H1 (cell line): ENCODE measurements around the gene KIAA1671. TPM values are rescaled to one million over a fixed set of nuclear protein-coding genes. Genes with fewer than 3 reads are reported as not detected.

Experiments
- CTCF ChIA-PET: fragments of 300-600 bp; sonication (Branson Sonifier 250); formaldehyde crosslinking; loops from one replicate; lab custom pipeline; 2021; ENCODE audit not compliant: partially characterized antibody; lab: Charles Lee
- POLR2A ChIA-PET: fragments of 300-600 bp; sonication (Branson Sonifier 250); formaldehyde crosslinking; loops from one replicate; lab custom pipeline; 2021; ENCODE audit warnings: inconsistent platforms; ENCODE audit not compliant: partially characterized antibody; lab: Charles Lee
- DNase-seq, 2 experiments: peaks; one replicate each; pipeline versions ENCODE4 v3.0.0 to v3.0.0-alpha.2; 2010 to 2022; ENCODE audit warnings: low spot score in 2 of 2, low read depth in 1 of 2, mixed read lengths in 1 of 2
- FAIRE-seq: peaks from 2 replicates; lab custom pipeline; 2011; peaks lifted over from hg19 to GRCh38; lab: Jason Lieb, UNC
- H2AFZ ChIP-seq: 2 replicates; pipeline ENCODE4 v1.8.1; 2012; ENCODE audit warnings: low read length, inconsistent platforms
- H2AK5ac ChIP-seq: 2 replicates; pipeline ENCODE4 v1.6.1; 2013; ENCODE audit warnings: low read depth, low read length
- H2BK120ac ChIP-seq: replicated peaks from 2 replicates; pipeline ENCODE3; 2013; ENCODE audit warnings: low read depth, low read length, inconsistent platforms
- H2BK12ac ChIP-seq: 2 replicates; pipeline ENCODE4 v1.6.1; 2013; ENCODE audit warnings: low read depth, low read length
- H2BK15ac ChIP-seq: 2 replicates; pipeline ENCODE4 v1.6.1; 2013; ENCODE audit warnings: low read length
- H2BK20ac ChIP-seq: 2 replicates; pipeline ENCODE4 v1.6.1; 2013; ENCODE audit warnings: low read length
- H2BK5ac ChIP-seq: 2 replicates; pipeline ENCODE4 v1.6.1; 2013; ENCODE audit warnings: low read depth, low read length
- H3K14ac ChIP-seq: 2 replicates; pipeline ENCODE4 v1.6.1; 2013; ENCODE audit warnings: inconsistent platforms; ENCODE audit not compliant: insufficient read length
- H3K18ac ChIP-seq: 2 replicates; pipeline ENCODE4 v1.6.1; 2013; ENCODE audit warnings: low read length; ENCODE audit errors: extremely low read depth
- H3K23ac ChIP-seq: 2 replicates; pipeline ENCODE4 v1.6.1; 2013; ENCODE audit warnings: inconsistent platforms; ENCODE audit not compliant: insufficient read length
- H3K23me2 ChIP-seq: 2 replicates; pipeline ENCODE4 v1.6.1; 2013; ENCODE audit warnings: low read depth, low read length
- H3K27ac ChIP-seq: 2 replicates; pipeline ENCODE4 v1.6.1; 2011; ENCODE audit warnings: low read depth, low read length, inconsistent platforms
- H3K27me3 ChIP-seq, 4 experiments: replicated peaks in 1 of 4; 1 replicate in 1 of 4; 2 replicates in 3 of 4; pipeline versions ENCODE4 v1.6.1 to v1.8.1; 2011 to 2013; ENCODE audit warnings: low read length in 3 of 4, mild to moderate bottlenecking in 3 of 4, inconsistent platforms in 2 of 4, mixed read lengths in 2 of 4, moderate library complexity in 1 of 4; ENCODE audit not compliant: control insufficient read depth in 3 of 4, insufficient read depth in 3 of 4; ENCODE audit errors: extremely low read depth in 1 of 4
- H3K36me3 ChIP-seq, 4 experiments: 2 replicates each; pipeline versions ENCODE4 v1.6.1 to v1.8.1; 2011 to 2013; ENCODE audit warnings: mild to moderate bottlenecking in 4 of 4, low read length in 3 of 4, moderate library complexity in 2 of 4, control low read depth in 1 of 4, inconsistent platforms in 1 of 4; ENCODE audit not compliant: insufficient read depth in 4 of 4, control insufficient read depth in 2 of 4
- H3K4ac ChIP-seq: replicated peaks from 2 replicates; pipeline ENCODE3; 2013; ENCODE audit warnings: low read length, low read depth, mixed read lengths, inconsistent platforms; ENCODE audit not compliant: insufficient read length
- H3K4me1 ChIP-seq, 4 experiments: replicated peaks in 1 of 4; 1 replicate in 1 of 4; 2 replicates in 3 of 4; pipeline versions ENCODE4 v1.6.1 to v1.8.1; 2011 to 2013; ENCODE audit warnings: low read length in 3 of 4, inconsistent platforms in 2 of 4, mixed read lengths in 1 of 4; ENCODE audit not compliant: insufficient read depth in 4 of 4, control insufficient read depth in 3 of 4
- H3K4me2 ChIP-seq, 2 experiments: 2 replicates each; pipeline versions ENCODE4 v1.6.1 to v1.8.1; 2011 to 2013; ENCODE audit warnings: low read depth in 2 of 2, low read length in 2 of 2, control low read depth in 1 of 2, inconsistent platforms in 1 of 2, mild to moderate bottlenecking in 1 of 2; ENCODE audit not compliant: insufficient read depth in 1 of 2
- H3K4me3 ChIP-seq, 4 experiments: fragments of 200-600, 300-600 bp in 1 of 4; sonication (generic), shearing (Covaris generic), sonication (Bioruptor Twin) in 1 of 4; 2 replicates each; pipeline versions ENCODE4 v1.5.1 to v1.8.1; 2011 to 2016; ENCODE audit warnings: low read length in 4 of 4, low read depth in 3 of 4, control low read depth in 2 of 4, inconsistent platforms in 2 of 4, mild to moderate bottlenecking in 2 of 4, mixed read lengths in 1 of 4, moderate library complexity in 1 of 4; ENCODE audit not compliant: insufficient read depth in 2 of 4; ENCODE audit errors: extremely low read depth in 1 of 4
- H3K56ac ChIP-seq: replicated peaks from 2 replicates; pipeline ENCODE3; 2013; ENCODE audit warnings: low read depth, mild to moderate bottlenecking, mixed read lengths, low read length, inconsistent platforms; ENCODE audit not compliant: insufficient read length
- H3K79me1 ChIP-seq: 2 replicates; pipeline ENCODE4 v1.6.1; 2013; ENCODE audit warnings: low read depth, low read length, control low read depth
- H3K79me2 ChIP-seq, 2 experiments: 2 replicates each; pipeline versions ENCODE4 v1.6.1 to v1.8.1; 2012 to 2013; ENCODE audit warnings: low read length in 2 of 2, mild to moderate bottlenecking in 2 of 2, inconsistent platforms in 1 of 2; ENCODE audit not compliant: insufficient read depth in 2 of 2, control insufficient read depth in 1 of 2
- H3K9ac ChIP-seq, 4 experiments: replicated peaks in 1 of 4; 1 replicate in 1 of 4; 2 replicates in 3 of 4; pipeline versions ENCODE4 v1.6.1 to v1.8.1; 2011 to 2013; ENCODE audit warnings: low read depth in 3 of 4, low read length in 3 of 4, control low read depth in 2 of 4, mild to moderate bottlenecking in 2 of 4, moderate library complexity in 2 of 4, inconsistent platforms in 1 of 4; ENCODE audit errors: extremely low read depth in 1 of 4
- H3K9me3 ChIP-seq, 2 experiments: 2 replicates each; pipeline versions ENCODE4 v1.6.1 to v1.8.1; 2012 to 2013; ENCODE audit warnings: mild to moderate bottlenecking in 2 of 2, moderate library complexity in 2 of 2, control low read depth in 1 of 2, inconsistent platforms in 1 of 2, low read depth in 1 of 2, low read length in 1 of 2, mixed read lengths in 1 of 2; ENCODE audit not compliant: insufficient read depth in 2 of 2
- H4K20me1 ChIP-seq, 2 experiments: replicated peaks in 1 of 2; 2 replicates each; pipeline versions ENCODE3 to v1.8.1; 2011 to 2013; ENCODE audit warnings: inconsistent platforms in 2 of 2, low read length in 2 of 2, mild to moderate bottlenecking in 1 of 2; ENCODE audit not compliant: insufficient read depth in 2 of 2, control insufficient read depth in 1 of 2
- H4K5ac ChIP-seq: 2 replicates; pipeline ENCODE4 v1.6.1; 2013; ENCODE audit warnings: low read length, low read depth, mixed read lengths, inconsistent platforms; ENCODE audit not compliant: insufficient read length
- H4K8ac ChIP-seq: 2 replicates; pipeline ENCODE4 v1.8.0; 2013; ENCODE audit warnings: mild to moderate bottlenecking, moderate library complexity, low read length, inconsistent platforms; ENCODE audit not compliant: insufficient read depth; ENCODE audit errors: extremely low read depth
- H4K91ac ChIP-seq: replicated peaks from 2 replicates; pipeline ENCODE3; 2013; ENCODE audit warnings: low read length, mixed read lengths, inconsistent platforms; ENCODE audit not compliant: insufficient read length
- EGR1 ChIP-seq: IDR thresholded peaks from 2 replicates; pipeline ENCODE4 v1.6.1; 2011; ENCODE audit warnings: low read depth, low read length, borderline replicate concordance
- EP300 ChIP-seq, 2 experiments: IDR thresholded peaks; 1 replicate in 1 of 2; 2 replicates in 1 of 2; pipeline ENCODE4 v1.6.1; 2011 to 2012; ENCODE audit warnings: low read depth in 2 of 2, low read length in 2 of 2, mild to moderate bottlenecking in 2 of 2, borderline replicate concordance in 1 of 2, inconsistent platforms in 1 of 2, moderate library complexity in 1 of 2
- GTF2F1 ChIP-seq: IDR thresholded peaks from 2 replicates; pipeline ENCODE4 v1.6.1; 2012; ENCODE audit warnings: low read depth, low read length, improper control_type of control experiment, borderline replicate concordance
- MAFK ChIP-seq: IDR thresholded peaks from 2 replicates; pipeline ENCODE4 v1.6.1; 2012; ENCODE audit warnings: low read depth, mild to moderate bottlenecking, improper control_type of control experiment, low read length
- RFX5 ChIP-seq: IDR thresholded peaks from 2 replicates; pipeline ENCODE4 v1.6.1; 2011; ENCODE audit warnings: low read depth, low read length, improper control_type of control experiment, borderline replicate concordance
- TBP ChIP-seq: IDR thresholded peaks from 2 replicates; pipeline ENCODE4 v1.6.1; 2011; ENCODE audit warnings: low read depth, low read length, improper control_type of control experiment
- WGBS, 2 experiments: shearing (Covaris generic) in 1 of 2; methylation state at CpG; one replicate each; pipeline versions ENCODE4 v1.1.6 to v1.1.7; 2013 to 2015; ENCODE audit warnings: low lambda C conversion rate in 2 of 2, mixed read lengths in 2 of 2, inconsistent platforms in 1 of 2, low coverage in 1 of 2, missing lambda C conversion rate in 1 of 2; ENCODE audit not compliant: insufficient replicate concordance in 2 of 2, insufficient coverage in 1 of 2, insufficient read length in 1 of 2; ENCODE audit errors: extremely low coverage in 1 of 2, missing lambda C conversion rate in 1 of 2; 5-methylcytosine and 5-hydroxymethylcytosine counted together
- polyA plus RNA-seq, 7 experiments: library from polyadenylated mRNA; depleted of rRNA in 3 of 7; stranded (reverse) in 5 of 7; unstranded in 2 of 7; fragments of >200 nt in 5 of 7; fragments of 200-250 nt in 2 of 7; gene quantifications; 1 replicate in 5 of 7; 2 replicates in 1 of 7; 4 replicates in 1 of 7; pipeline versions ENCODE4 v1.2.1 to v1.2.3, GENCODE V29; 2011 to 2013; ENCODE audit warnings: missing spikeins in 2 of 7, mixed read lengths in 2 of 7
- total RNA-seq: library from RNA; stranded (reverse); fragmentation: NEBNext Ultra II Directional; extraction: Animal tissue kit (Norgen Biotek cat#: 25700); gene quantifications from 2 replicates; pipeline ENCODE4 v1.2.1, GENCODE V29; 2021
- TF ChIP-seq, protein P1 (sequence below): IDR thresholded peaks from 2 replicates; pipeline ENCODE4 v1.6.1; 2011; ENCODE audit warnings: low read length, improper control_type of control experiment
- TF ChIP-seq, protein P2 (sequence below), 3 experiments: IDR thresholded peaks; 1 replicate in 2 of 3; 2 replicates in 1 of 3; pipeline versions ENCODE4 v1.5.1 to v1.6.1; 2011; ENCODE audit warnings: low read length in 3 of 3, mild to moderate bottlenecking in 3 of 3, inconsistent platforms in 2 of 3, low read depth in 1 of 3, moderate library complexity in 1 of 3; ENCODE audit not compliant: insufficient read depth in 1 of 3; ENCODE audit errors: control extremely low read depth in 1 of 3

KIAA1671 gene
- total and polyA plus RNA-seq, 2 of the 8 experiments (the other 6 are each of a cell fraction or from before 2014, with no cell fraction given): 6.4 to 23.9 TPM

DNA sequence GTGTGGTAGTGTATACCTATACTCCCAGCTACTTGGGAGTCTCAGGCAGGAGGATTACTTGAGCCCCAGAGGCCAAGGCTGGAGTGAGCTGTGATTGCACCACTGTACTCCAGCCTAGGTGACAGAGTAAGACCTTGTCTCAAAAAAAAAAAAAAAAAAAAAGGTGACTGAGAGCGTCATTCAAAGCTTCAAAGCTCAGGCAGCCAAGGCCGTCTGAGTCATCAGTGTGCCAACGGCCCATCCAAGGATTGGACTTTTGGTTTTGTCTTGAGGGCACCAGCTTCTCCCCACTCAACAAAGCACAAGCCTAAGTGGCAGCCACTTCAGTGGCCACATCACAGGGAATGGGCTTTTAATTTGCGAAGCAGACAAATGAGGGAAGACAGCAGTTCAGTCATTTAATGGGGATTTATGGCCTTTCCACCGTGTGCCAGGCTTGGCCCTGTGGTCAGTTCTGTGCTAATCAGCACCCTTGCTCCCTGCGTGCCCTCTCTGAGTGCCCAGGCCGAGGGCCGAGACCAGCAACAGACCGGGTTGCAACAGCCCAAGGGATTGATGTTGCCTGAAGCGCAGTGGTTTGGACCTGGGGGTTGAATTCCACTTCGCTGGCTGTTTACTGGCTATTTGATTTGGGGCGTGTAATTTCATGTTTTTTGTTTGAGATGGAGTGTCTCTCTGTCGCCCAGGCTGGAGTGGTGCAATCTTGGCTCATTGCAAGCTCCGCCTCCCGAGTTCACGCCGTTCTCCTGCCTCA, 216.9 kb downstream of the KIAA1671 start:
- Histone ChIP-seq H3K79me2 (no peaks in the 10 kb centered on the region), H3K4me1 (0 out of 7 replicates have a peak, but pooled peaks cover 0 to under 1% (median 0%) of the 10 kb centered on the region in 4 experiments), H2BK12ac (no peak overlapping the region), H3K27me3 (no peaks in the 10 kb centered on the region), H3K18ac (no peak overlapping the region; the same call in 1 of the 2 replicates), H3K14ac (no peak overlapping the region), H2AK5ac (no peak overlapping the region), H3K9me3 (no peaks in the 10 kb centered on the region), H3K4ac (no peak overlapping the region), H2BK5ac (no peak overlapping the region; the same call in 1 of the 2 replicates), H4K5ac (no peak overlapping the region), H3K9ac (no peak overlapping the region), H4K20me1 (peaks cover 0 to 3% of the 10 kb centered on the region in 2 experiments), H2BK20ac (no peak overlapping the region), H3K27ac (no peak overlapping the region), H3K23ac (no peak overlapping the region), H3K4me3 (no peak overlapping the region), H2AFZ (no peak overlapping the region), H2BK15ac (no peak overlapping the region), H3K56ac (no peak overlapping the region), H2BK120ac (no peak overlapping the region), H3K4me2 (no peak overlapping the region), H4K91ac (no peak overlapping the region), H3K79me1 (no peaks in the 10 kb centered on the region), H3K23me2 (no peaks in the 10 kb centered on the region), H3K36me3 (no peaks in the 10 kb centered on the region; a peak in 2 of 8 replicates), H4K8ac (no peak overlapping the region)
- DNase-seq: no peak
- ChIA-PET POLR2A (no interaction called here), CTCF (interaction anchor here (1.8 to 6.0 kb wide), 3 partner anchors 11 to 88 kb away, joined by 4 to 37 read pairs (median 6); no protein-coding TSS in a partner anchor)
- WGBS, 2 experiments: 89% methylated on average over 17 of the region's 17 CpGs; no CpG with 5 or more reads in 1 of the 2 experiments
- FAIRE-seq: no peak
- TF ChIP-seq TBP: no peak
- TF ChIP-seq MAFK: no peak
- TF ChIP-seq EP300 (IDR thresholded peaks at IDR 0.05; ENCODE audit: borderline replicate concordance in 1 of 2, low read depth in 2 of 2, low read length in 2 of 2): no peak
- no peak for TF ChIP-seq EGR1
- no peak for TF ChIP-seq RFX5
- TF ChIP-seq, protein P1, sequence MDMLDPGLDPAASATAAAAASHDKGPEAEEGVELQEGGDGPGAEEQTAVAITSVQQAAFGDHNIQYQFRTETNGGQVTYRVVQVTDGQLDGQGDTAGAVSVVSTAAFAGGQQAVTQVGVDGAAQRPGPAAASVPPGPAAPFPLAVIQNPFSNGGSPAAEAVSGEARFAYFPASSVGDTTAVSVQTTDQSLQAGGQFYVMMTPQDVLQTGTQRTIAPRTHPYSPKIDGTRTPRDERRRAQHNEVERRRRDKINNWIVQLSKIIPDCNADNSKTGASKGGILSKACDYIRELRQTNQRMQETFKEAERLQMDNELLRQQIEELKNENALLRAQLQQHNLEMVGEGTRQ: no peak
- TF ChIP-seq GTF2F1: no peak
- TF ChIP-seq, protein P2, sequence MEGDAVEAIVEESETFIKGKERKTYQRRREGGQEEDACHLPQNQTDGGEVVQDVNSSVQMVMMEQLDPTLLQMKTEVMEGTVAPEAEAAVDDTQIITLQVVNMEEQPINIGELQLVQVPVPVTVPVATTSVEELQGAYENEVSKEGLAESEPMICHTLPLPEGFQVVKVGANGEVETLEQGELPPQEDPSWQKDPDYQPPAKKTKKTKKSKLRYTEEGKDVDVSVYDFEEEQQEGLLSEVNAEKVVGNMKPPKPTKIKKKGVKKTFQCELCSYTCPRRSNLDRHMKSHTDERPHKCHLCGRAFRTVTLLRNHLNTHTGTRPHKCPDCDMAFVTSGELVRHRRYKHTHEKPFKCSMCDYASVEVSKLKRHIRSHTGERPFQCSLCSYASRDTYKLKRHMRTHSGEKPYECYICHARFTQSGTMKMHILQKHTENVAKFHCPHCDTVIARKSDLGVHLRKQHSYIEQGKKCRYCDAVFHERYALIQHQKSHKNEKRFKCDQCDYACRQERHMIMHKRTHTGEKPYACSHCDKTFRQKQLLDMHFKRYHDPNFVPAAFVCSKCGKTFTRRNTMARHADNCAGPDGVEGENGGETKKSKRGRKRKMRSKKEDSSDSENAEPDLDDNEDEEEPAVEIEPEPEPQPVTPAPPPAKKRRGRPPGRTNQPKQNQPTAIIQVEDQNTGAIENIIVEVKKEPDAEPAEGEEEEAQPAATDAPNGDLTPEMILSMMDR (IDR thresholded peaks at IDR 0.05; ENCODE audit: control extremely low read depth in 1 of 3, insufficient read depth in 1 of 3, low read depth in 1 of 3, low read length in 3 of 3): no peak
